Pancreas (tissue), 10 donors: ENCODE measurements around the gene CYP4F11. TPM values are rescaled to one million over a fixed set of nuclear protein-coding genes. Genes with fewer than 3 reads are reported as not detected.
"Not testable (repeated sequence)": the region's sequence is repeated elsewhere in the genome, so short reads cannot be mapped to it uniquely, and the experiment has no call there.

Source experiments
- ATAC-seq, 4 donors: fragments of 200-7000 bp; cut with Tn5 transposase; one replicate each; pipeline versions ENCODE4 v1.8.0 to v1.9.1; 2020; ENCODE audit warnings: mild to moderate bottlenecking in 4 of 4, moderate library complexity in 4 of 4
- DNase-seq, 6 donors: peaks; one replicate each; pipeline ENCODE4 v3.0.0-alpha.2; 2020
- FAIRE-seq: peaks from 2 replicates; lab custom pipeline; 2012; peaks lifted over from hg19 to GRCh38; lab: Jason Lieb, UNC
- H3K27ac ChIP-seq, 4 donors: fragments of 200-600 bp; sonication (generic); 1 replicate in 3 of 4; 2 replicates in 1 of 4; pipeline versions ENCODE4 v1.5.0 to v1.8.0; 2020
- H3K27me3 ChIP-seq, 4 donors: fragments of 200-600 bp; one replicate each; pipeline ENCODE4 v1.8.0; 2021
- H3K36me3 ChIP-seq, 3 donors: fragments of 200-600 bp; sonication (generic) in 1 of 3; one replicate each; pipeline versions ENCODE4 v1.5.0 to v1.8.0; 2020 to 2021
- H3K4me1 ChIP-seq, 3 donors: fragments of 200-600 bp; one replicate each; pipeline ENCODE4 v1.8.0; 2021
- H3K4me3 ChIP-seq, 4 donors: fragments of 200-600 bp; sonication (generic) in 2 of 4; one replicate each; pipeline versions ENCODE4 v1.5.0 to v1.8.0; 2020 to 2021
- H3K9me3 ChIP-seq, 4 donors: fragments of 200-600 bp; one replicate each; pipeline ENCODE4 v1.8.0; 2021
- CTCF ChIP-seq, 4 donors: fragments of 200-600 bp; sonication (generic) in 3 of 4; IDR thresholded peaks; one replicate each; pipeline versions ENCODE4 v1.5.0 to v1.8.0; 2021; ENCODE audit warnings: antibody characterized with exemption in 4 of 4
- WGBS, 2 donors: extraction: QIAGEN DNeasy Blood & Tissue Kit; methylation state at CpG; one replicate each; pipeline ENCODE4 v1.1.7; 2013; 5-methylcytosine and 5-hydroxymethylcytosine counted together
- intact Hi-C, 3 donors: fragments of 100-400 bp; cut with DNase I; formaldehyde crosslinking; loops; one replicate each; pipeline versions ENCODE4 v1.11.1 to v1.14.2; 2022
- polyA plus RNA-seq, 2 donors: library from polyadenylated mRNA; stranded (reverse); fragments of 200-250 nt; gene quantifications; one replicate each; pipeline ENCODE4 v1.2.3, GENCODE V29; 2013
- total RNA-seq, 6 donors: library from RNA; stranded (reverse); fragmentation: NEBNext Ultra II Directional in 4 of 6; extraction: Animal tissue kit (Norgen Biotek cat#: 25700) in 4 of 6; gene quantifications; one replicate each; pipeline versions ENCODE4 v1.2.1 to v1.2.4, GENCODE V29; 2021 to 2023
- donor health status: healthy with polysubstance abuse.
- donor health status: DM: no; HTN: no; CAD: no; lungs with moderate emphysema.
- donor health status: DM: no; HTN: no; CAD: no.
- donor health status: control.
- donor health status: control.
- donor health status: Bipolar disorder and iron deficiency.
- donor health status: DM: yes; HTN: yes; CAD: no.
- donor health status: DM: no; HTN: no; CAD: no.
- donor health status: DM: no; HTN: no; CAD: no.
- donor health status: DM: yes; HTN: yes; CAD: no.

The CYP4F11 gene
- total and polyA plus RNA-seq, 8 donors, result 0.32 to 3.4 (median 2.3) TPM

GRCh38 chr19:15902254-15902653 is 32.1 kb downstream of the CYP4F11 start:
- no peak overlapping the region for H3K4me3 ChIP-seq
- peaks cover 0 to 4% (median 0%) of the 10 kb centered on the region in 3 donors for H3K4me1 ChIP-seq
- WGBS, 2 donors, result 66 to 75% methylated on average over 11 of the region's 11 CpGs
- DNase-seq (no peak), FAIRE-seq (no peak), ATAC-seq (no peak)
- H3K36me3 ChIP-seq, result no peaks in the 10 kb centered on the region
- H3K27ac ChIP-seq, result no peak overlapping the region
- peaks cover 0 to 8% (median 2%) of the 10 kb centered on the region in 4 donors for H3K27me3 ChIP-seq
- no peaks in the 10 kb centered on the region for H3K9me3 ChIP-seq
- intact Hi-C loops, result no loop called here
- TF ChIP-seq CTCF (IDR thresholded peaks at IDR 0.05), result no peak

GRCh38 chr19:15900504-15900903 is 33.8 kb downstream of the CYP4F11 start:
- DNase-seq (no peak), ATAC-seq (no peak), FAIRE-seq (no peak)
- TF ChIP-seq CTCF (IDR thresholded peaks at IDR 0.05), result no peak
- H3K4me1 ChIP-seq, result no peaks in the 10 kb centered on the region
- no peaks in the 10 kb centered on the region for H3K36me3 ChIP-seq
- intact Hi-C loops, result no loop called here
- no peak overlapping the region for H3K4me3 ChIP-seq
- no peaks in the 10 kb centered on the region for H3K9me3 ChIP-seq
- WGBS, 2 donors, result 80 to 84% methylated on average over 7 to 11 of the region's 11 CpGs
- H3K27me3 ChIP-seq, result no peaks in the 10 kb centered on the region
- no peak overlapping the region for H3K27ac ChIP-seq

- DNase-seq, intact Hi-C loops, H3K27ac ChIP-seq, ATAC-seq, H3K27me3 ChIP-seq, H3K9me3 ChIP-seq, H3K36me3 ChIP-seq, H3K4me1 ChIP-seq, FAIRE-seq, H3K4me3 ChIP-seq: not testable (repeated sequence)
- 20 to 46% methylated on average over 8 to 15 of the region's 15 CpGs for WGBS, 2 donors
Measured at GRCh38 chr19:15900032-15900431, 34.3 kb downstream of the CYP4F11 start.

- H3K36me3 ChIP-seq, H3K9me3 ChIP-seq, DNase-seq, H3K4me3 ChIP-seq, H3K4me1 ChIP-seq, H3K27ac ChIP-seq, FAIRE-seq, H3K27me3 ChIP-seq, ATAC-seq, intact Hi-C loops: not testable (repeated sequence)
- 23 to 26% methylated on average over 26 to 30 of the region's 30 CpGs for WGBS, 2 donors
Measured at GRCh38 chr19:15899561-15899960, 34.8 kb downstream of the CYP4F11 start.

GRCh38 chr19:15897738-15898276 is 36.5 kb downstream of the CYP4F11 start, which contains the start of gene CYP4F2:
CYP4F2 (minus strand) TSS chr19:15898074; CDS start chr19:15897611, 463 bp downstream.
- Histone ChIP-seq H3K36me3 (no peaks in the 10 kb centered on the region), H3K9me3 (no peaks in the 10 kb centered on the region), H3K27me3 (no peaks in the 10 kb centered on the region), H3K4me3 (no peak within 1 kb of the TSS), H3K4me1 (no peaks in the 10 kb centered on the region), H3K27ac (no peak within 1 kb of the TSS)
- no peak for FAIRE-seq
- peak in 1 of 6 donors; percentile 40 for DNase-seq
- intact Hi-C loops, result no loop called here
- 72 to 73% methylated on average over 3 of the region's 3 CpGs for WGBS, 2 donors
- TF ChIP-seq CTCF (IDR thresholded peaks at IDR 0.05), result no peak
- ATAC-seq, result no peak

GRCh38 chr19:15897026-15897737 is 37.1 kb downstream of the CYP4F11 start:
- 86 to 92% methylated on average over 16 of the region's 16 CpGs for WGBS, 2 donors
- intact Hi-C loops, result no loop called here
- no peak overlapping the region for H3K27ac ChIP-seq
- H3K36me3 ChIP-seq, result no peaks in the 10 kb centered on the region
- H3K4me3 ChIP-seq, result no peak overlapping the region
- H3K9me3 ChIP-seq, result no peaks in the 10 kb centered on the region
- ATAC-seq, result no peak
- no peak for TF ChIP-seq CTCF (IDR thresholded peaks at IDR 0.05)
- no peak for FAIRE-seq
- no peak for DNase-seq
- no peaks in the 10 kb centered on the region for H3K4me1 ChIP-seq
- H3K27me3 ChIP-seq, result no peaks in the 10 kb centered on the region
